IMR-90 (cell line): ENCODE measurements around the gene GALNT13. TPM values are rescaled to one million over a fixed set of nuclear protein-coding genes. Genes with fewer than 3 reads are reported as not detected.
"Not testable (repeated sequence)": the region's sequence is repeated elsewhere in the genome, so short reads cannot be mapped to it uniquely, and the experiment has no call there.

Experiments
- ATAC-seq: fragments of 200-7000 bp; cut with Tn5 transposase; 2 replicates; pipeline ENCODE4 v1.9.1; 2020; ENCODE audit warnings: low read depth, mild to moderate bottlenecking, moderate library complexity
- BruUV-seq: library from RNA; stranded (reverse); fragments of 400-500 nt; replicated peaks from 2 replicates; lab custom pipeline; 2021; lab: Mats Ljungman, UMichigan
- CTCF ChIA-PET: fragments of 300-600 bp; formaldehyde crosslinking; extraction: SDS; loops from one replicate; lab custom pipeline; 2021; ENCODE audit warnings: antibody characterized with exemption; lab: Yijun Ruan, JAX
- POLR2A ChIA-PET: fragments of 300-600 bp; sonication (Branson Sonifier 250); formaldehyde crosslinking; loops from one replicate; lab custom pipeline; 2022; ENCODE audit warnings: antibody characterized with exemption; ENCODE audit not compliant: unreplicated experiment; lab: Charles Lee
- DNase-seq: peaks from one replicate; pipeline ENCODE4 v3.0.0; 2013
- H2AFZ ChIP-seq: replicated peaks from 2 replicates; pipeline ENCODE3; 2013; ENCODE audit warnings: low read length, mild to moderate bottlenecking; ENCODE audit not compliant: poor library complexity
- H2AK5ac ChIP-seq: 2 replicates; pipeline ENCODE4 v1.6.1; 2013; ENCODE audit warnings: low read depth, low read length, inconsistent platforms
- H2AK9ac ChIP-seq: replicated peaks from 2 replicates; pipeline ENCODE3; 2013; ENCODE audit warnings: mild to moderate bottlenecking, low read depth, low read length, moderate library complexity; ENCODE audit not compliant: poor library complexity
- H2BK120ac ChIP-seq: 2 replicates; pipeline ENCODE4 v1.6.1; 2013; ENCODE audit warnings: low read depth, low read length, inconsistent platforms
- H2BK15ac ChIP-seq: 3 replicates; pipeline ENCODE4 v1.6.1; 2013; ENCODE audit warnings: low read depth, low read length, inconsistent platforms
- H2BK20ac ChIP-seq: 2 replicates; pipeline ENCODE4 v1.6.1; 2013; ENCODE audit warnings: low read depth, mild to moderate bottlenecking, inconsistent platforms, low read length, moderate library complexity
- H2BK5ac ChIP-seq: 2 replicates; pipeline ENCODE4 v1.6.1; 2013; ENCODE audit warnings: mild to moderate bottlenecking, low read depth, low read length, inconsistent platforms; ENCODE audit not compliant: poor library complexity, severe bottlenecking
- H3K14ac ChIP-seq: replicated peaks from 2 replicates; pipeline ENCODE4 v1.6.1; 2013; ENCODE audit warnings: low read depth, low read length, inconsistent platforms
- H3K18ac ChIP-seq: 2 replicates; pipeline ENCODE4 v1.6.1; 2013; ENCODE audit warnings: low read depth, low read length, control low read depth
- H3K23ac ChIP-seq: 2 replicates; pipeline ENCODE4 v1.6.1; 2013; ENCODE audit warnings: low read depth, low read length, inconsistent platforms
- H3K27ac ChIP-seq: 2 replicates; pipeline ENCODE4 v1.5.1; 2013; ENCODE audit warnings: mild to moderate bottlenecking, control low read depth, low read length; ENCODE audit not compliant: insufficient read depth
- H3K27me3 ChIP-seq: 2 replicates; pipeline ENCODE4 v1.6.1; 2013; ENCODE audit warnings: low read length; ENCODE audit not compliant: control insufficient read depth, insufficient read depth
- H3K36me3 ChIP-seq: 2 replicates; pipeline ENCODE4 v1.6.1; 2013; ENCODE audit warnings: low read length, mixed read lengths; ENCODE audit not compliant: control insufficient read depth, insufficient read depth
- H3K4ac ChIP-seq: 2 replicates; pipeline ENCODE4 v1.6.1; 2013; ENCODE audit warnings: low read depth, low read length, inconsistent platforms
- H3K4me1 ChIP-seq: 2 replicates; pipeline ENCODE4 v1.6.1; 2013; ENCODE audit warnings: low read length, mixed read lengths; ENCODE audit not compliant: control insufficient read depth, insufficient read depth
- H3K4me2 ChIP-seq: 2 replicates; pipeline ENCODE4 v1.6.1; 2013; ENCODE audit warnings: low read depth, mild to moderate bottlenecking, control low read depth, low read length, moderate library complexity
- H3K4me3 ChIP-seq: 2 replicates; pipeline ENCODE4 v1.5.1; 2013; ENCODE audit warnings: low read depth, mild to moderate bottlenecking, control low read depth, low read length, moderate library complexity; ENCODE audit not compliant: insufficient read depth
- H3K56ac ChIP-seq: 2 replicates; pipeline ENCODE4 v1.6.1; 2013; ENCODE audit warnings: low read length, inconsistent platforms; ENCODE audit not compliant: insufficient read depth; ENCODE audit errors: extremely low read depth
- H3K79me1 ChIP-seq, 2 experiments: 2 replicates each; pipeline ENCODE4 v1.6.1; 2013; ENCODE audit warnings: low read length in 2 of 2, inconsistent platforms in 1 of 2, low read depth in 1 of 2
- H3K9ac ChIP-seq: 2 replicates; pipeline ENCODE4 v1.6.1; 2013; ENCODE audit warnings: low read depth, low read length, control low read depth
- H3K9me1 ChIP-seq: 2 replicates; pipeline ENCODE4 v1.6.1; 2013; ENCODE audit warnings: low read length, inconsistent platforms; ENCODE audit not compliant: insufficient read depth
- H3K9me3 ChIP-seq: 2 replicates; pipeline ENCODE4 v1.6.1; 2013; ENCODE audit warnings: low read length; ENCODE audit not compliant: control insufficient read depth, insufficient read depth
- H4K20me1 ChIP-seq: 2 replicates; pipeline ENCODE4 v1.6.1; 2013; ENCODE audit warnings: low read length, inconsistent platforms; ENCODE audit not compliant: insufficient read depth
- H4K5ac ChIP-seq: 2 replicates; pipeline ENCODE4 v1.6.1; 2013; ENCODE audit warnings: mild to moderate bottlenecking, low read depth, low read length, control low read depth
- H4K8ac ChIP-seq, 2 experiments: 2 replicates each; pipeline ENCODE4 v1.6.1; 2013; ENCODE audit warnings: low read depth in 2 of 2, low read length in 2 of 2, control low read depth in 1 of 2, inconsistent platforms in 1 of 2
- H4K91ac ChIP-seq: 2 replicates; pipeline ENCODE4 v1.6.1; 2013; ENCODE audit warnings: low read depth, low read length, inconsistent platforms; ENCODE audit not compliant: insufficient read depth
- BHLHE40 ChIP-seq: fragments of 150-350 bp; IDR thresholded peaks from 2 replicates; pipeline ENCODE4 v1.6.1; 2016; ENCODE audit warnings: mild to moderate bottlenecking, low read depth, low read length
- MAZ ChIP-seq: IDR thresholded peaks from 2 replicates; pipeline ENCODE4 v1.6.1; 2012; ENCODE audit warnings: low read depth, mild to moderate bottlenecking, low read length, improper control_type of control experiment, moderate library complexity, borderline replicate concordance
- MXI1 ChIP-seq: IDR thresholded peaks from 2 replicates; pipeline ENCODE4 v1.6.1; 2012; ENCODE audit warnings: low read depth, mild to moderate bottlenecking, low read length, moderate library complexity, borderline replicate concordance
- RFX5 ChIP-seq: IDR thresholded peaks from 2 replicates; pipeline ENCODE4 v1.8.0; 2012; ENCODE audit warnings: low read depth, mild to moderate bottlenecking, low read length, moderate library complexity
- WGBS, 2 experiments: methylation state at CpG; one replicate each; pipeline versions ENCODE4 v1.1.5 to v1.1.7; 2013; ENCODE audit warnings: missing lambda C conversion rate in 2 of 2; ENCODE audit not compliant: insufficient read length in 1 of 2; ENCODE audit errors: extremely low coverage in 2 of 2; 5-methylcytosine and 5-hydroxymethylcytosine counted together
- dilution Hi-C: fragments of 300-500 bp; cut with HindIII; formaldehyde crosslinking; loops from one replicate; pipeline ENCODE4 v1.14.3; 2018; ENCODE audit warnings: low sequenced_read_pairs; ENCODE audit not compliant: unreplicated experiment
- in situ Hi-C: fragments of 300-500 bp; cut with MboI; formaldehyde crosslinking; loops from 3 replicates; pipeline ENCODE4 v1.14.3; 2019; ENCODE audit warnings: low sequenced_read_pairs, inconsistent platforms, mixed read lengths
- intact Hi-C: fragments of 100-400 bp; cut with micrococcal nuclease; formaldehyde crosslinking; loops from 2 replicates; pipeline ENCODE4 v1.10.0; 2022
- polyA plus RNA-seq, 3 experiments: library from polyadenylated mRNA; depleted of rRNA; stranded (reverse); fragments of >200 nt; gene quantifications; 2 replicates each; pipeline ENCODE4 v1.2.3, GENCODE V29; 2012; ENCODE audit warnings: low replicate concordance in 1 of 3
- total RNA-seq: library from RNA; depleted of rRNA; stranded (reverse); fragments of >200 nt; gene quantifications from 2 replicates; pipeline ENCODE4 v1.2.3, GENCODE V29; 2012

Gene GALNT13
- total and polyA plus RNA-seq, 2 of the 4 experiments (the other 2 are of a cell fraction) = 0.03 TPM; not detected in 1

DNA sequence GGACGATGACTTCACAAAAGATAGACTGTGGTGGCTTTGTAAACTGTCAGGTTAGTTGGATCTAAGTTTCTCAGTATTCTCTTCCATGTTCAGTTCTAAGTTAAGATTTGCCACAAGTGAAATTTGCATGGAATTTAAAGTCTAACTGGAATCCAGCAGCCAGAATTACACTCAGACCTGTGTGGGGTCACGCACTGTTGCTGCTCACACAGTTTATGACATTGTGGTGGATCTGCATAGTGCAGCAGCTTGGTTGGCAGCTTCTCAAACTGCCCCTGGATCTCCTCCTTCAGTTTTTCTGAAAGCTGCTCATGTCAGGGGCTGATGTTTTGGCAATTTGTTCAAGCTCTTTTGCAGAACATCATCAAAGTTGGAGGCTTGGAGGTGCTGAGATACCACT lies 598.7 kb downstream of the GALNT13 start:
- Histone ChIP-seq H4K91ac (no peak overlapping the region), H4K20me1 (no peaks in the 10 kb centered on the region), H3K4me1 (no peaks in the 10 kb centered on the region), H3K18ac (no peak overlapping the region), H3K27ac (no peak overlapping the region), H2AFZ (no peak overlapping the region), H2AK5ac (no peak overlapping the region), H3K79me1 (no peaks in the 10 kb centered on the region), H2BK120ac (no peak overlapping the region), H3K36me3 (no peaks in the 10 kb centered on the region), H3K9me1 (no peaks in the 10 kb centered on the region), H2BK20ac (no peak overlapping the region), H3K9me3 (peaks cover 14% of the 10 kb centered on the region), H2AK9ac (no peak overlapping the region), H3K4ac (no peak overlapping the region), H3K56ac (no peak overlapping the region), H3K4me2 (no peak overlapping the region), H3K14ac (no peak overlapping the region), H2BK5ac (no peak overlapping the region), H3K23ac (no peak overlapping the region), H4K5ac (no peak overlapping the region), H3K27me3 (no peaks in the 10 kb centered on the region), H4K8ac (no peak overlapping the region), H3K9ac (no peak overlapping the region), H2BK15ac (no peak overlapping the region), H3K4me3 (no peak overlapping the region)
- DNase-seq (no peak), ATAC-seq (no peak)
- dilution Hi-C loops (no loop called here), intact Hi-C loops (no loop called here), in situ Hi-C loops (no loop called here)
- no CpG with 5 or more reads among the region's 2 CpGs for WGBS, 2 experiments
- BruUV-seq = no TSS peak
- ChIA-PET POLR2A (no interaction called here), CTCF (no interaction called here)
- TF ChIP-seq BHLHE40 (no peak), MAZ (no peak), RFX5 (no peak), MXI1 (no peak)

DNA sequence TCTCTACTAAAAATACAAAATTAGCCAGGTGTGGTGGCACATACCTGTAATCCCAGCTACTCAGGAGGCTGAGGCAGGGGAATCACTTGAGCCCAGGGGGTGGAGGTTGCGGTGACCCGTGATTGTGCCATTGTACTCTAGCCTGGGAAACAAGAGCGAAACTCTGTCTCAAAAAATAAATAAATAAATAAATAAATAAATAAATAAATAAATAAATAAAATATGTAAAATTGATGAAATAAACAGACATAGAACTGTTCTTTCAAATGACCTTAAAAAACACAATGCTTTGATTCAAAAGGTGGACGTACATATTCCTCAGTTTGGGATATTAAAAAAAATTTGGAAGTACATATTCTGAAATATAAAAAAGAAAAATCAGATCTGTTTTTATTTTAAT lies 599.8 kb downstream of the GALNT13 start:
- not testable (repeated sequence) for BruUV-seq

More for the DNA sequence above, 599.8 kb downstream of the GALNT13 start:
- CTCF ChIA-PET, H2BK5ac ChIP-seq, POLR2A ChIA-PET, DNase-seq, H3K9ac ChIP-seq, H3K27ac ChIP-seq, intact Hi-C loops, H2AK5ac ChIP-seq, ATAC-seq, H2BK120ac ChIP-seq, H3K79me1 ChIP-seq, in situ Hi-C loops, H2BK20ac ChIP-seq, H3K4me2 ChIP-seq, H3K23ac ChIP-seq, H2AK9ac ChIP-seq, dilution Hi-C loops, H3K4me1 ChIP-seq, H4K20me1 ChIP-seq, H3K14ac ChIP-seq, H4K5ac ChIP-seq, H3K9me1 ChIP-seq, H3K4ac ChIP-seq, H2BK15ac ChIP-seq, H3K27me3 ChIP-seq, H2AFZ ChIP-seq, H4K91ac ChIP-seq, H3K56ac ChIP-seq, H4K8ac ChIP-seq, H3K36me3 ChIP-seq, H3K18ac ChIP-seq, H3K4me3 ChIP-seq: not testable (repeated sequence)
- no CpG with 5 or more reads among the region's 4 CpGs for WGBS, 2 experiments
- H3K9me3 ChIP-seq = peaks cover 16% of the 10 kb centered on the region
